OCI-LY7 (cell line): ENCODE measurements around the gene KDM1B. TPM values are rescaled to one million over a fixed set of nuclear protein-coding genes. Genes with fewer than 3 reads are reported as not detected.
A peak's percentile ranks its signal among the peaks of the same experiment; 100 is the strongest.

ENCODE experiments used
- BruUV-seq: library from RNA; stranded (reverse); fragments of 400-500 nt; replicated peaks from 2 replicates; lab custom pipeline; 2021; lab: Mats Ljungman, UMichigan
- CTCF ChIA-PET: fragments of 300-600 bp; sonication (Branson Sonifier 250); formaldehyde crosslinking; loops from one replicate; lab custom pipeline; 2022; ENCODE audit warnings: antibody characterized with exemption; ENCODE audit not compliant: unreplicated experiment; lab: Charles Lee
- POLR2A ChIA-PET: fragments of 300-600 bp; sonication (Branson Sonifier 250); formaldehyde crosslinking; loops from one replicate; lab custom pipeline; 2022; ENCODE audit warnings: antibody characterized with exemption; lab: Charles Lee
- DNase-seq: peaks from one replicate; pipeline ENCODE4 v3.0.0-alpha.2; 2015; ENCODE audit warnings: low spot score
- H2AFZ ChIP-seq: fragments of 200-600 bp; sonication (generic), shearing (Covaris generic); 2 replicates; pipeline ENCODE4 v1.6.1; 2014; ENCODE audit warnings: mild to moderate bottlenecking, antibody characterized with exemption, low read length, moderate library complexity
- H3K27ac ChIP-seq: fragments of 200-600 bp; sonication (generic); 2 replicates; pipeline ENCODE4 v1.5.1; 2014; ENCODE audit warnings: mixed run types, low read depth, mild to moderate bottlenecking, moderate library complexity, low read length, inconsistent platforms; ENCODE audit not compliant: poor library complexity, severe bottlenecking
- H3K36me3 ChIP-seq: fragments of 200-600 bp; sonication (generic); 2 replicates; pipeline ENCODE4 v1.6.1; 2014; ENCODE audit warnings: mild to moderate bottlenecking, antibody characterized with exemption, low read length, moderate library complexity, mixed read lengths; ENCODE audit not compliant: insufficient read depth
- H3K4me1 ChIP-seq: fragments of 200-600 bp; sonication (generic); 2 replicates; pipeline ENCODE4 v1.5.1; 2014; ENCODE audit warnings: mild to moderate bottlenecking, low read length; ENCODE audit not compliant: insufficient read depth, poor library complexity, severe bottlenecking
- H3K4me2 ChIP-seq: fragments of 200-600 bp; sonication (generic); 2 replicates; pipeline ENCODE4 v1.6.1; 2014; ENCODE audit warnings: mild to moderate bottlenecking, low read length
- H3K4me3 ChIP-seq: fragments of 200-600 bp; sonication (generic); 2 replicates; pipeline ENCODE4 v1.5.1; 2014; ENCODE audit warnings: mild to moderate bottlenecking, low read depth, low read length; ENCODE audit not compliant: poor library complexity, severe bottlenecking
- H3K79me2 ChIP-seq: fragments of 200-600 bp; sonication (generic); 2 replicates; pipeline ENCODE4 v1.6.1; 2016; ENCODE audit warnings: low read depth, mild to moderate bottlenecking, low read length, moderate library complexity, mixed read lengths; ENCODE audit not compliant: insufficient read depth
- H3K9me2 ChIP-seq: fragments of 200-600 bp; sonication (generic); 2 replicates; pipeline ENCODE4 v1.6.1; 2016; ENCODE audit warnings: mild to moderate bottlenecking, low read length, mixed read lengths; ENCODE audit not compliant: insufficient read depth
- H3K9me3 ChIP-seq: fragments of 200-600 bp; sonication (generic); 2 replicates; pipeline ENCODE4 v1.6.1; 2014; ENCODE audit warnings: mild to moderate bottlenecking, mixed run types, low read length, mixed read lengths
- H4K20me1 ChIP-seq: fragments of 200-600 bp; sonication (generic); 2 replicates; pipeline ENCODE4 v1.6.1; 2014; ENCODE audit warnings: mild to moderate bottlenecking, antibody characterized with exemption, low read length, moderate library complexity, mixed read lengths; ENCODE audit not compliant: insufficient read depth
- EZH2phosphoT487 ChIP-seq: fragments of 200-600 bp; sonication (generic); IDR thresholded peaks from 2 replicates; pipeline ENCODE4 v1.6.1; 2018; ENCODE audit warnings: low read depth, borderline replicate concordance, mild to moderate bottlenecking, mixed run types, antibody characterized with exemption, low read length, moderate library complexity, mixed read lengths
- intact Hi-C: fragments of 100-400 bp; cut with micrococcal nuclease; formaldehyde crosslinking; loops from one replicate; pipeline ENCODE4 v1.10.0; 2022; ENCODE audit not compliant: unreplicated experiment
- total RNA-seq, 2 experiments: library from RNA; depleted of rRNA in 1 of 2; stranded (reverse); fragments of >200 nt in 1 of 2; shearing (Covaris generic) in 1 of 2; gene quantifications; 2 replicates each; pipeline ENCODE4 v1.2.3, GENCODE V29; 2014 to 2022
- TF ChIP-seq, protein P1 (sequence below): fragments of 200-600 bp; sonication (generic); conservative IDR thresholded peaks from 2 replicates; pipeline ENCODE4 v1.5.1; 2014; ENCODE audit warnings: mild to moderate bottlenecking, antibody characterized with exemption, low read length, moderate library complexity, mixed read lengths

Gene KDM1B
- total RNA-seq, 2 experiments from 2014 or later = 37.6 to 56.4 TPM

DNA sequence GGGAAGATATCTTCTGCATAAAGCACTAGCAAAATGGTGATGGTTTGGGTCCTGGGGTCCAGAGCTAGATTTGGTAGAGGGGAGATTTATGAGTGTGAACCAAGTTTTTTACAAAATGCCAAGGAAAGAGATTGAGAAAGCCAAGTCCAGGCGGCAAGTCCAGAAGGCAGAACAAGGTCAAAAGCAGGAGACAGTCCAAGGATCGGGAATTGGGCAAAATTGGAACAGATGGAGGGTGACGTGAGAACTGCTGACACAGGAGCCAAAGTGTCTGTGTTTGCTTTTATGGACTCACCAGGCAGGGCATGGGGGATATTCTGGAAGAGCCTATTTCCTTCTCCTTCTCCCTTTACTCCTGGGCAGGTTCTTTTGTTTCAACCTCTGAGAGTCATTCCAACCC lies 36.9 kb upstream of the KDM1B start:
- no peak for DNase-seq
- Histone ChIP-seq H2AFZ (no peak overlapping the region), H4K20me1 (no peaks in the 10 kb centered on the region), H3K79me2 (no peaks in the 10 kb centered on the region), H3K4me2 (no peak overlapping the region), H3K9me3 (no peaks in the 10 kb centered on the region), H3K27ac (no peak overlapping the region), H3K9me2 (no peaks in the 10 kb centered on the region), H3K4me3 (no peak overlapping the region), H3K36me3 (no peaks in the 10 kb centered on the region), H3K4me1 (no peaks in the 10 kb centered on the region)
- ChIA-PET POLR2A (interaction anchor here (0.6 to 0.7 kb wide), 2 partner anchors 1699 to 1788 kb away, joined by 4 to 6 read pairs; no protein-coding TSS in a partner anchor), CTCF (interaction anchor here (1.0 kb wide), 1 partner anchor 32 kb away, joined by 3 read pairs; no protein-coding TSS in a partner anchor)
- intact Hi-C loops = no loop called here
- TF ChIP-seq, protein P1, sequence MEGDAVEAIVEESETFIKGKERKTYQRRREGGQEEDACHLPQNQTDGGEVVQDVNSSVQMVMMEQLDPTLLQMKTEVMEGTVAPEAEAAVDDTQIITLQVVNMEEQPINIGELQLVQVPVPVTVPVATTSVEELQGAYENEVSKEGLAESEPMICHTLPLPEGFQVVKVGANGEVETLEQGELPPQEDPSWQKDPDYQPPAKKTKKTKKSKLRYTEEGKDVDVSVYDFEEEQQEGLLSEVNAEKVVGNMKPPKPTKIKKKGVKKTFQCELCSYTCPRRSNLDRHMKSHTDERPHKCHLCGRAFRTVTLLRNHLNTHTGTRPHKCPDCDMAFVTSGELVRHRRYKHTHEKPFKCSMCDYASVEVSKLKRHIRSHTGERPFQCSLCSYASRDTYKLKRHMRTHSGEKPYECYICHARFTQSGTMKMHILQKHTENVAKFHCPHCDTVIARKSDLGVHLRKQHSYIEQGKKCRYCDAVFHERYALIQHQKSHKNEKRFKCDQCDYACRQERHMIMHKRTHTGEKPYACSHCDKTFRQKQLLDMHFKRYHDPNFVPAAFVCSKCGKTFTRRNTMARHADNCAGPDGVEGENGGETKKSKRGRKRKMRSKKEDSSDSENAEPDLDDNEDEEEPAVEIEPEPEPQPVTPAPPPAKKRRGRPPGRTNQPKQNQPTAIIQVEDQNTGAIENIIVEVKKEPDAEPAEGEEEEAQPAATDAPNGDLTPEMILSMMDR = no peak
- TF ChIP-seq EZH2phosphoT487 = no peak
- no TSS peak for BruUV-seq

DNA sequence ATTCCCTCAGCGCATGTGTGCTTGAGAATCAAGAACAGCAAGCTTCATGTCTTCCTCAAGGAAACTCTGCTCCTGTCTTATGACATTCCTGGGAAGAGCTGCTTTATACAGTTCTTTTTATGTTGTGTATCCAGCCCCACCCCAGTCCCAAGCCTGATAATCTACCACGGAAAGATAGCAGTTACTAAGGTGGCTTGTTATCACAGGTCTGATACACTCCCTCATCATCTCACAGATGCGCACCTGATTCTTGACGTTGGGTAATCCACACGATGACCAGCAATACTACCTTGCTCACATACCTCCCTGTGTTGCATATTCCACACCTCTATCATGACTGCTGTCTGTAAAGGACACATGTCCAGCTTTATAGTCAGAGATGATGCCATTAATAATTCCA lies 36.0 kb upstream of the KDM1B start:
- intact Hi-C loops = no loop called here
- Histone ChIP-seq H3K4me3 (no peak overlapping the region), H3K79me2 (no peaks in the 10 kb centered on the region), H3K9me2 (no peaks in the 10 kb centered on the region), H2AFZ (no peak overlapping the region), H3K4me2 (no peak overlapping the region), H3K27ac (no peak overlapping the region), H3K36me3 (no peaks in the 10 kb centered on the region), H3K9me3 (no peaks in the 10 kb centered on the region), H4K20me1 (no peaks in the 10 kb centered on the region), H3K4me1 (no peaks in the 10 kb centered on the region)
- CTCF ChIA-PET = no interaction called here
- TF ChIP-seq, protein P1 = no peak
- no peak for TF ChIP-seq EZH2phosphoT487
- no peak for DNase-seq
- POLR2A ChIA-PET = interaction anchor here (0.6 to 0.7 kb wide), 4 partner anchors 15 to 1787 kb away, joined by 4 to 6 read pairs (median 4); no protein-coding TSS in a partner anchor
- no TSS peak for BruUV-seq

DNA sequence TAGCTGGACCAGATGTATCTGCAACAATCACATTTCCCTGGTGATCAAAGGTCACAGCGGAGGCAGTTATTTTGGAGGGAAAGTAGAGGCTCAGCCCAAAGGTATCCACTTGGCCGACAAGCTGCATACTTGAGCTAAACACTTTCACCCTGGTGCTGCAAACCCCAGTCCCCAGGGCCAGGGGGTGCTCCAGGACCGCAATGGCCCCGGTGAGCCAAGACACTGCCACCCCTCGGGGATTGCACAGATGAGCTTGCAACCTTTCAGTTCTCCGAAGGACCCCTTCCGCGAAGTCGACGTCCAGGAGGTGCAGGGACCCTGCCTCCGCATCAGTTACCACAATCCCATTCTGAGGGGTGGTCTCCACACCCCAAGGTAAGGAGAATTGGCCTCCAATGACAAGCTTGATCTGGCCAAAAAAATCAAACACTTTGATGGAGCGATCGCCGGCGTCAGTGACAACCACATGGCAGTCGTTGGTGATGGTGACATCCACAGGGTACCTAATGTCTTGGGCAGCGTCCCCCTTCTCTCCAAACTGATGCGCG lies 33.6 kb upstream of the KDM1B start:
- POLR2A ChIA-PET = no interaction called here
- intact Hi-C loops = loop anchor here (5.0 kb wide), 1 partner anchor 381 kb away; no protein-coding TSS in a partner anchor
- Histone ChIP-seq H3K4me3 (no peak overlapping the region), H2AFZ (no peak overlapping the region), H3K79me2 (no peaks in the 10 kb centered on the region), H3K4me1 (no peaks in the 10 kb centered on the region), H3K9me3 (no peaks in the 10 kb centered on the region), H3K36me3 (no peaks in the 10 kb centered on the region), H4K20me1 (no peaks in the 10 kb centered on the region), H3K4me2 (no peak overlapping the region), H3K9me2 (no peaks in the 10 kb centered on the region), H3K27ac (no peak overlapping the region)
- no peak for TF ChIP-seq EZH2phosphoT487
- TF ChIP-seq, protein P1 = peak; percentile 56
- peak; percentile 28 for DNase-seq
- CTCF ChIA-PET = interaction anchor here (1.1 kb wide), 1 partner anchor 196 kb away, joined by 3 read pairs; no protein-coding TSS in a partner anchor
- BruUV-seq = no TSS peak
